ENCODE measurements around the gene SPTBN5.

Gene SPTBN5

GRCh38 chr15:41926185-41927056 is 32.6 kb upstream of the SPTBN5 start:
- DNase-seq (ENCODE audit: low spot score): peak; percentile 58

GRCh38 chr15:41925086-41925608 is 31.3 kb upstream of the SPTBN5 start:
- no peak for DNase-seq (ENCODE audit: low spot score)

- no peak for DNase-seq (ENCODE audit: low spot score)
These were observed 29.6 kb upstream of the SPTBN5 start for GRCh38 chr15:41923401-41923997.

GRCh38 chr15:41922353-41922752 is 28.5 kb upstream of the SPTBN5 start:
- no peak for DNase-seq (ENCODE audit: low spot score)

- DNase-seq (ENCODE audit: low spot score): no peak
These were observed 27.8 kb upstream of the SPTBN5 start for GRCh38 chr15:41921639-41922038.

GRCh38 chr15:41921167-41921566 is 27.3 kb upstream of the SPTBN5 start:
- DNase-seq (ENCODE audit: low spot score): no peak

- DNase-seq (ENCODE audit: low spot score): no peak
These were observed 26.2 kb upstream of the SPTBN5 start for GRCh38 chr15:41919954-41920538.

GRCh38 chr15:41919201-41919820 is 25.5 kb upstream of the SPTBN5 start:
- no peak for DNase-seq (ENCODE audit: low spot score)

GRCh38 chr15:41918506-41919126 is 24.8 kb upstream of the SPTBN5 start:
- DNase-seq (ENCODE audit: low spot score): no peak

- no peak for DNase-seq (ENCODE audit: low spot score)
These were observed 24.0 kb upstream of the SPTBN5 start for GRCh38 chr15:41917767-41918430.

- no peak for DNase-seq (ENCODE audit: low spot score)
These were observed 21.6 kb upstream of the SPTBN5 start for GRCh38 chr15:41915255-41915994.

GRCh38 chr15:41914411-41914810 is 20.6 kb upstream of the SPTBN5 start:
- no peak for DNase-seq (ENCODE audit: low spot score)

GRCh38 chr15:41913256-41913655 is 19.4 kb upstream of the SPTBN5 start:
- no peak for DNase-seq (ENCODE audit: low spot score)

- no peak for DNase-seq (ENCODE audit: low spot score)
These were observed 18.0 kb upstream of the SPTBN5 start for GRCh38 chr15:41911691-41912345.

- DNase-seq (ENCODE audit: low spot score): no peak
These were observed 15.0 kb upstream of the SPTBN5 start for GRCh38 chr15:41908736-41909461.

GRCh38 chr15:41907141-41907540 is 13.3 kb upstream of the SPTBN5 start:
- no peak for DNase-seq (ENCODE audit: low spot score)

- no peak for DNase-seq (ENCODE audit: low spot score)
These were observed 12.8 kb upstream of the SPTBN5 start for GRCh38 chr15:41906608-41907007.

GRCh38 chr15:41905036-41905793 is 11.4 kb upstream of the SPTBN5 start:
- DNase-seq (ENCODE audit: low spot score): no peak

- peak; percentile 93 for DNase-seq (ENCODE audit: low spot score)
These were observed 10.7 kb upstream of the SPTBN5 start for GRCh38 chr15:41904541-41905005.
